H9 (cell line): ENCODE results near the gene LASP1. TPM values are rescaled to one million over a fixed set of nuclear protein-coding genes. Genes with fewer than 3 reads are reported as not detected.

ENCODE experiments used
- DNase-seq: peaks from one replicate; pipeline ENCODE4 v3.0.0-alpha.2; 2017
- H2AFZ ChIP-seq: one replicate; pipeline ENCODE4 v1.6.1; 2013; ENCODE audit warnings: mild to moderate bottlenecking, low read length, control low read depth, moderate library complexity
- H2AK5ac ChIP-seq: 2 replicates; pipeline ENCODE4 v1.6.1; 2013; ENCODE audit warnings: low read length, control low read depth, mixed read lengths; ENCODE audit not compliant: insufficient read length
- H2BK120ac ChIP-seq: one replicate; pipeline ENCODE4 v1.6.1; 2013; ENCODE audit warnings: low read depth, mild to moderate bottlenecking, low read length, control low read depth, inconsistent platforms; ENCODE audit not compliant: poor library complexity, severe bottlenecking
- H2BK12ac ChIP-seq: 2 replicates; pipeline ENCODE4 v1.6.1; 2013; ENCODE audit warnings: low read length, control low read depth, mixed read lengths, low read depth; ENCODE audit not compliant: insufficient read length
- H2BK15ac ChIP-seq: 2 replicates; pipeline ENCODE4 v1.6.1; 2013; ENCODE audit warnings: low read depth, low read length, control low read depth
- H2BK20ac ChIP-seq: one replicate; pipeline ENCODE4 v1.6.1; 2013; ENCODE audit warnings: low read depth, mild to moderate bottlenecking, low read length, control low read depth, inconsistent platforms; ENCODE audit not compliant: poor library complexity, severe bottlenecking
- H2BK5ac ChIP-seq: 2 replicates; pipeline ENCODE4 v1.6.1; 2013; ENCODE audit warnings: low read length, control low read depth, mixed read lengths; ENCODE audit not compliant: insufficient read length
- H3K14ac ChIP-seq: 2 replicates; pipeline ENCODE4 v1.6.1; 2013; ENCODE audit warnings: low read length, control low read depth; ENCODE audit not compliant: insufficient read depth
- H3K18ac ChIP-seq: 2 replicates; pipeline ENCODE4 v1.6.1; 2013; ENCODE audit warnings: low read depth, mild to moderate bottlenecking, mixed read lengths, low read length, control low read depth; ENCODE audit not compliant: insufficient read length
- H3K23ac ChIP-seq: 2 replicates; pipeline ENCODE4 v1.6.1; 2013; ENCODE audit warnings: low read length, control low read depth, mixed read lengths, low read depth; ENCODE audit not compliant: insufficient read length
- H3K23me2 ChIP-seq: 2 replicates; pipeline ENCODE4 v1.6.1; 2013; ENCODE audit warnings: low read depth, mild to moderate bottlenecking, mixed read lengths, low read length, control low read depth; ENCODE audit not compliant: insufficient read length, poor library complexity, severe bottlenecking
- H3K27ac ChIP-seq: 2 replicates; pipeline ENCODE4 v1.5.1; 2013; ENCODE audit warnings: low read length, control low read depth, mixed read lengths, low read depth; ENCODE audit not compliant: insufficient read length
- H3K27me3 ChIP-seq: 2 replicates; pipeline ENCODE4 v1.6.1; 2013; ENCODE audit warnings: low read length, control low read depth, inconsistent platforms; ENCODE audit not compliant: insufficient read depth
- H3K4ac ChIP-seq: 2 replicates; pipeline ENCODE4 v1.6.1; 2013; ENCODE audit warnings: low read depth, mild to moderate bottlenecking, control low read depth, inconsistent platforms, low read length, moderate library complexity
- H3K4me1 ChIP-seq: 2 replicates; pipeline ENCODE4 v1.6.1; 2013; ENCODE audit warnings: low read length, control low read depth, inconsistent platforms; ENCODE audit not compliant: insufficient read depth
- H3K4me2 ChIP-seq: 2 replicates; pipeline ENCODE4 v1.6.1; 2013; ENCODE audit warnings: low read length, control low read depth, mixed read lengths; ENCODE audit not compliant: insufficient read length, insufficient read depth
- H3K56ac ChIP-seq: 2 replicates; pipeline ENCODE4 v1.6.1; 2013; ENCODE audit warnings: low read depth, mild to moderate bottlenecking, mixed read lengths, low read length, control low read depth; ENCODE audit not compliant: insufficient read length
- H3K79me1 ChIP-seq: 2 replicates; pipeline ENCODE4 v1.6.1; 2013; ENCODE audit warnings: low read depth, mild to moderate bottlenecking, moderate library complexity, low read length, control low read depth, inconsistent platforms; ENCODE audit not compliant: insufficient read depth, poor library complexity, severe bottlenecking
- H3K79me2 ChIP-seq: 2 replicates; pipeline ENCODE4 v1.6.1; 2013; ENCODE audit warnings: low read length, control low read depth, inconsistent platforms; ENCODE audit not compliant: insufficient read depth
- H3K9ac ChIP-seq: 2 replicates; pipeline ENCODE4 v1.6.1; 2013; ENCODE audit warnings: low read length, control low read depth, mixed read lengths; ENCODE audit not compliant: insufficient read length; ENCODE audit errors: extremely low read depth
- H3K9me3 ChIP-seq: one replicate; pipeline ENCODE4 v1.6.1; 2013; ENCODE audit warnings: low read depth, low read length, inconsistent platforms; ENCODE audit not compliant: control insufficient read depth
- H3T11ph ChIP-seq: one replicate; pipeline ENCODE4 v1.6.1; 2013; ENCODE audit warnings: mild to moderate bottlenecking, low read length, control low read depth, inconsistent platforms
- H4K20me1 ChIP-seq: one replicate; pipeline ENCODE4 v1.6.1; 2013; ENCODE audit not compliant: control insufficient read depth, insufficient read length, insufficient read depth
- H4K5ac ChIP-seq: 2 replicates; pipeline ENCODE4 v1.6.1; 2013; ENCODE audit warnings: low read depth, mild to moderate bottlenecking, mixed read lengths, low read length, control low read depth; ENCODE audit not compliant: insufficient read length
- H4K8ac ChIP-seq: replicated peaks from 2 replicates; pipeline ENCODE4 v1.6.1; 2013; ENCODE audit warnings: low read length, control low read depth, mixed read lengths, low read depth; ENCODE audit not compliant: insufficient read length
- H4K91ac ChIP-seq: 2 replicates; pipeline ENCODE4 v1.6.1; 2013; ENCODE audit warnings: low read depth, mild to moderate bottlenecking, moderate library complexity, mixed read lengths, low read length, control low read depth; ENCODE audit not compliant: insufficient read length
- H3K27ac Mint-ChIP-seq, 3 experiments: 2 replicates in 2 of 3; 3 replicates in 1 of 3; pipeline ENCODE4 v1.8.0; 2020 to 2021; ENCODE audit warnings: mixed read lengths in 3 of 3, mild to moderate bottlenecking in 1 of 3, moderate library complexity in 1 of 3
- H3K27me3 Mint-ChIP-seq: 2 replicates; pipeline ENCODE4 v1.8.0; 2021; ENCODE audit warnings: low read depth, mild to moderate bottlenecking, moderate library complexity, mixed read lengths
- H3K36me3 Mint-ChIP-seq, 3 experiments: 2 replicates in 2 of 3; 3 replicates in 1 of 3; pipeline ENCODE4 v1.8.0; 2020 to 2021; ENCODE audit warnings: low read depth in 3 of 3, mixed read lengths in 3 of 3; ENCODE audit not compliant: insufficient read depth in 1 of 3
- H3K4me1 Mint-ChIP-seq, 2 experiments: 2 replicates each; pipeline ENCODE4 v1.8.0; 2020; ENCODE audit warnings: mixed read lengths in 2 of 2
- H3K4me3 Mint-ChIP-seq, 2 experiments: 2 replicates in 1 of 2; 3 replicates in 1 of 2; pipeline ENCODE4 v1.8.0; 2020 to 2021; ENCODE audit warnings: mild to moderate bottlenecking in 2 of 2, mixed read lengths in 2 of 2, moderate library complexity in 1 of 2
- H3K9me3 Mint-ChIP-seq, 2 experiments: 2 replicates in 1 of 2; 3 replicates in 1 of 2; pipeline ENCODE4 v1.8.0; 2020; ENCODE audit warnings: mild to moderate bottlenecking in 2 of 2, mixed read lengths in 2 of 2, moderate library complexity in 1 of 2
- CTCF ChIP-seq: fragments of 200-600 bp; sonication (generic); conservative IDR thresholded peaks from 3 replicates; pipeline ENCODE4 v1.8.0; 2021; ENCODE audit warnings: antibody characterized with exemption, mild to moderate bottlenecking
- WGBS: extraction: QIAGEN DNeasy Blood & Tissue Kit; methylation state at CpG from one replicate; pipeline ENCODE4 v1.1.7; 2013; ENCODE audit warnings: missing lambda C conversion rate, low lambda C conversion rate, mixed read lengths; ENCODE audit not compliant: insufficient read length; ENCODE audit errors: extremely low coverage; 5-methylcytosine and 5-hydroxymethylcytosine counted together
- total RNA-seq: library from RNA; stranded (reverse); gene quantifications from 2 replicates; pipeline ENCODE4 v1.2.1, GENCODE V29; 2021

LASP1 gene
- total RNA-seq, 1 experiment from 2014 or later, result 121 TPM

- H3K36me3 Mint-ChIP-seq, result peaks cover 5 to 39% (median 31%) of the 10 kb centered on the region in 3 experiments; a peak in 5 of 7 replicates
- H3K23me2 ChIP-seq, result no peaks in the 10 kb centered on the region
- no peak overlapping the region for H2BK12ac ChIP-seq
- no peaks in the 10 kb centered on the region for H4K20me1 ChIP-seq
- H4K5ac ChIP-seq, result no peak overlapping the region
- TF ChIP-seq CTCF, result no peak
- no peak overlapping the region for H3K27ac ChIP-seq
- H3K9me3 ChIP-seq, result no peaks in the 10 kb centered on the region
- no peak overlapping the region for H3K18ac ChIP-seq
- H3K27ac Mint-ChIP-seq, result 0 out of 7 replicates have a peak overlapping the region, but pooled peaks of 1 of the 3 experiments have one; percentile 81
- no peak overlapping the region for H3K14ac ChIP-seq
- H3K27me3 ChIP-seq, result no peaks in the 10 kb centered on the region
- no peak for DNase-seq
- no peaks in the 10 kb centered on the region for H3K9me3 Mint-ChIP-seq
- H2AFZ ChIP-seq, result no peak overlapping the region
- no peaks in the 10 kb centered on the region for H3K4me1 ChIP-seq
- no peak overlapping the region for H2BK120ac ChIP-seq
- H3K79me1 ChIP-seq, result no peaks in the 10 kb centered on the region
- no peaks in the 10 kb centered on the region for H3K27me3 Mint-ChIP-seq
- H2BK20ac ChIP-seq, result no peak overlapping the region
- no peak overlapping the region for H3K56ac ChIP-seq
- H4K91ac ChIP-seq, result no peak overlapping the region
- H4K8ac ChIP-seq, result no peak overlapping the region
- WGBS, result no CpG with 5 or more reads among the region's 6 CpGs
- no peak overlapping the region for H3T11ph ChIP-seq
- no peak overlapping the region for H3K4me2 ChIP-seq
- no peak overlapping the region for H3K23ac ChIP-seq
- H2BK5ac ChIP-seq, result no peak overlapping the region
- H3K4me3 Mint-ChIP-seq, result no peak overlapping the region
- H3K79me2 ChIP-seq, result no peaks in the 10 kb centered on the region
- H3K4me1 Mint-ChIP-seq, result peaks cover 19 to 27% of the 10 kb centered on the region in 2 experiments
- no peak overlapping the region for H3K4ac ChIP-seq
- H3K9ac ChIP-seq, result no peak overlapping the region
- H2AK5ac ChIP-seq, result no peak overlapping the region
- no peak overlapping the region for H2BK15ac ChIP-seq
These were observed 27.3 kb downstream of the LASP1 start for GRCh38 chr17:38897176-38897575.
